GM21423 (cell line): ENCODE data around the gene FAM162B.
"Not testable (repeated sequence)": the region's sequence is repeated elsewhere in the genome, so short reads cannot be mapped to it uniquely, and the experiment has no call there.

Source experiments
- ATAC-seq: cut with Tn5 transposase; IDR thresholded peaks from one replicate; pipeline ENCODE4 v1.9.1; 2021; ENCODE audit warnings: mild to moderate bottlenecking, moderate library complexity; ENCODE audit not compliant: unreplicated experiment

Gene FAM162B

DNA sequence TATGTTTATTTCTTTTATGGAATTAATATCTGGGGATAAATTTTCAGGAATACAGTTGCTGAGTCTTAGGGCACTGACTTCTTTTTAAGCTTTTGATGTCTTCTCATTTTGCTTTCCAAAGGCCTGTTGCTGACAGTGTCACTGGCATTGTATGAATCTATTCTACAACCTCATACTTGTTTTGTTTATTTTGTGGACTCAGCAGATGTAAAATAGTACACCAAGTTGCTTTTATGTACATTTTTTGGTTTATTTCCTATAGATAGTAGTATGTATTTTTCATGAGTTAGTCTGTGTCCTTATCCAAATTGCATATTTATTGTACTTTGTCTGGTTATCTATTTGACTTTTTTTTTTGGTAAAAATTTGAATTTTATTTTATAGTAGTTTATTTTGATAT is 35.0 kb downstream of the FAM162B start:
- no peak for ATAC-seq

DNA sequence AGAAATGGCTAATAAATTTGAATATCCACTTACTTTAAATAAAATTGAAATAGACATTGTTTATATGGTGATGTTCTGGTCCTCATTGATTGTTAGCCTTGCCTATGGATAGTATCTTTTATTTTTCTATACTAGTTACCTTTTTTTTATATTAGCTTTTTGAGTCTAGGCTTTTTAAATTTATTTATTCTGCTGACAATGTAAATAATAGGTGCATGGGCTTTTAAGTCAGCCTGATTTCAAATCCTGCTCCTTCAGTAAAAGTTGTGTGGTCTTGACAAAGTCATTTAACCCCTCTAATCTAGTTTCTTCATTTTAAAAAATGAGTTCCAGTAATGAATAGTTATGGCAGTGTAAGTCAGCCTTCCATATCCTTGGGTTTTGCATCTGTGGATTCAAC is 38.6 kb downstream of the FAM162B start:
- no peak for ATAC-seq

DNA sequence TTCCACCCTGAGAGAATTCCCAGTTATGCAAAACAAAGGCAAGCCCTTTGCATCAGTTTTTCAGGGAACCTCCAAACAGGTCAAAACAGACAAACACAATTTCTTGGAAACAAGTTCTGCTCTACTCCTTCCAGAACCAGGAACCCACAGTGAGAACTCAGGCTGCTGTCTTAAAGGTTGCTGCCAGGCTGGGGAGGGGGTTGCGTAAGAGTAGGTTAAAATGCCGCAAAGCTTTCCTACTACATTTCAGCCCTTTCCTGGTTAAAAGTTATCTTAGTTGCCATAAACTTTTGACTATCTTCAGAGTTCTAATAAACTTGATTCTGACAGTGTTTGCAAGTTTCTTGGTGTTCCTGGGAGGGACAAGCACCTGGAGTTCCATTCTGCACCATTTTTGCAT is 50.8 kb downstream of the FAM162B start:
- no peak for ATAC-seq

DNA sequence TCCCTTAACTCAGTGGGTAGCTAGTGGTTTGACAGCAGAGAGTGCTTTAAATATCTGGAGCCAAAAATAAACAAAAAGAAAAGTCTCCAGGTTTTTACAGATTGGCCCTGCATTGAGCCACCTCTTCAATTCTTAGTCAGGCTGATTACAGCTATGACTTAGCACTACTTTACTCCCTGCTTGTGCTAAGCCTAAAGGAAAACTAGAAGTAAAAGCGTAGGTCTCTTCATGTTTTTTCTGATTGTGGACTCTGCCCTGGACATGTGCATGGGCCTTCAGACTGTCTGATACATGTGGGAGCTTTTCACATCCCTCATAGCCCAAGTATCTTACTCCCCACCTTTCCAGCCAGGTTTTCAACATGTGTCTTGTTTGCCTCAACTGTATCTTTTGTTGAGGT is 51.2 kb downstream of the FAM162B start:
- ATAC-seq, result no peak

DNA sequence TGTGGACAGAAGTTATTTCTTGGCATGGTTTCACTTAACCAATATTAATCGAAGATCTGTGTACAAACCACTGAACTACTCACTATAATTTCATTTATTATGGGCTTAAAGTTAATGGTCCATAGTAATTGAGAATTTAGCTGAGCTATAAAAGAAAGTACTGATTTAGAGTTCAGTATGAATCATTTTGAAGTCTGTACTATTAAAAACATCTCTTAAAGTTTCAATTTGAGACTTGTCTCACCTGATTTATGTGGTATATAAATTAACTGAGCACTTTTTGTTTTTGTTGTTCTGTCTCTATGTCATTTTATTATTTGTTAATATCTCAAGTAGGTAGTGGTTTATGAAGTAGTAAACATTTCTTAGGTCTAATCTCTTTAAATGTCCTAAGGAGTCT is 59.6 kb downstream of the FAM162B start:
- no peak for ATAC-seq

DNA sequence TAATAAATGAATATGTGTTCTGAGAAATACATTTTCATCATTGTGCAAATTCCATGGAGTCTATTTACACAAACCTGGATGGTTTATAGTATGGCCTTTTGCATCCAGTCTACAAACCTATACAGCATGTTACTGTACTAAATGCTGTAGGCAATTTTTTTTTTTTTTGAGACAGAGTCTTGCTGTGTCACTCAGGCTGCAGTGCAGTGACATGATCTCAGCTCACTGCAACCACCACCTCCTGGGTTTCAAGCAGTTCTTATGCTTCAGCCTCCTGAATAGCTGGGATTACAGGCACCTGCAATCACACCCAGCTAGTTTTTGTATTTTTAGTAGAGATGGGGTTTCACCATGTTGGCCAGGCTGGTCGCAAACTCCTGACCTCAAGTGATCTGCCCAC is 61.6 kb downstream of the FAM162B start:
- ATAC-seq, result not testable (repeated sequence)
